ENCODE results near the gene DUSP22. TPM values are rescaled to one million over a fixed set of nuclear protein-coding genes. Genes with fewer than 3 reads are reported as not detected.

Gene DUSP22
- total RNA-seq, 4 donors from 2014 or later, result 35.4 to 213 (median 49.5) TPM

- Histone ChIP-seq H3K36me3 (no peaks in the 10 kb centered on the region), H3K27me3 (peaks cover 78% of the 10 kb centered on the region), H3K4me3 (peak overlapping the region in 3 of 4 donors; percentile 24 to 58 (median 34)), H3K27ac (peak overlapping the region in 2 of 4 donors; percentile 61 to 73), H3K4me1 (peaks cover 0 to 25% (median 17%) of the 10 kb centered on the region in 4 donors), H3K9me3 (no peaks in the 10 kb centered on the region)
- intact Hi-C loops (cut with DNase I; ENCODE audit: low total_unique reads), result no loop called here
- 4% methylated on average over 56 of the region's 68 CpGs; no CpG with 5 or more reads in 1 of the 2 donors for WGBS, 2 donors (ENCODE audit: low coverage in 1 of 2)
- no peak for DNase-seq
- in situ Hi-C loops (cut with MboI; ENCODE audit: low pct_ligation_motif_present in 1 of 4, low pct_unique_long_range_greater_than_20kb in 1 of 4, low sequenced_read_pairs in 3 of 4), result no loop called here
- TF ChIP-seq EP300 (IDR thresholded peaks at IDR 0.05; ENCODE audit: low read depth), result no peak
- TF ChIP-seq POLR2A (IDR thresholded peaks at IDR 0.05), result no peak
These were observed 101.3 kb downstream of the DUSP22 start for GRCh38 chr6:393391-394221.

GRCh38 chr6:394641-395289 lies 102.5 kb downstream of the DUSP22 start:
- H3K36me3 ChIP-seq, result no peaks in the 10 kb centered on the region
- in situ Hi-C loops (cut with MboI; ENCODE audit: low pct_ligation_motif_present in 1 of 4, low pct_unique_long_range_greater_than_20kb in 1 of 4, low sequenced_read_pairs in 3 of 4), result no loop called here
- 87 to 88% methylated on average over 11 to 13 of the region's 13 CpGs for WGBS, 2 donors (ENCODE audit: low coverage in 1 of 2)
- no peaks in the 10 kb centered on the region for H3K9me3 ChIP-seq
- H3K4me1 ChIP-seq, result peaks cover 0 to 25% (median 17%) of the 10 kb centered on the region in 4 donors
- no peak for TF ChIP-seq POLR2A (IDR thresholded peaks at IDR 0.05)
- TF ChIP-seq CTCF (IDR thresholded peaks at IDR 0.05), result no peak
- TF ChIP-seq EP300 (IDR thresholded peaks at IDR 0.05; ENCODE audit: low read depth), result no peak
- TF ChIP-seq POLR2AphosphoS5 (IDR thresholded peaks at IDR 0.05), result no peak
- H3K27ac ChIP-seq, result no peak overlapping the region
- no peak overlapping the region for H3K4me3 ChIP-seq
- H3K27me3 ChIP-seq, result peaks cover 70% of the 10 kb centered on the region
- intact Hi-C loops (cut with DNase I; ENCODE audit: low total_unique reads), result no loop called here
- DNase-seq, result no peak

- Histone ChIP-seq H3K9me3 (no peaks in the 10 kb centered on the region), H3K4me3 (no peak overlapping the region), H3K27ac (no peak overlapping the region), H3K4me1 (peaks cover 0 to 25% (median 17%) of the 10 kb centered on the region in 4 donors), H3K36me3 (no peaks in the 10 kb centered on the region), H3K27me3 (peaks cover 62% of the 10 kb centered on the region)
- no peak for DNase-seq
- WGBS, 2 donors (ENCODE audit: low coverage in 1 of 2), result 57 to 74% methylated on average over 2 to 10 of the region's 10 CpGs
- in situ Hi-C loops (cut with MboI; ENCODE audit: low pct_ligation_motif_present in 1 of 4, low pct_unique_long_range_greater_than_20kb in 1 of 4, low sequenced_read_pairs in 3 of 4), result no loop called here
- intact Hi-C loops (cut with DNase I; ENCODE audit: low total_unique reads), result no loop called here
- TF ChIP-seq CTCF (IDR thresholded peaks at IDR 0.05), result no peak
- TF ChIP-seq EP300 (IDR thresholded peaks at IDR 0.05; ENCODE audit: low read depth), result no peak
- no peak for TF ChIP-seq POLR2AphosphoS5 (IDR thresholded peaks at IDR 0.05)
These were observed 103.3 kb downstream of the DUSP22 start for GRCh38 chr6:395432-396125.

GRCh38 chr6:396126-396520 lies 103.8 kb downstream of the DUSP22 start:
- H3K36me3 ChIP-seq, result no peaks in the 10 kb centered on the region
- H3K4me3 ChIP-seq, result no peak overlapping the region
- intact Hi-C loops (cut with DNase I; ENCODE audit: low total_unique reads), result no loop called here
- in situ Hi-C loops (cut with MboI; ENCODE audit: low pct_ligation_motif_present in 1 of 4, low pct_unique_long_range_greater_than_20kb in 1 of 4, low sequenced_read_pairs in 3 of 4), result no loop called here
- TF ChIP-seq CTCF (IDR thresholded peaks at IDR 0.05) (no peak), EP300 (IDR thresholded peaks at IDR 0.05; ENCODE audit: low read depth) (no peak), POLR2AphosphoS5 (IDR thresholded peaks at IDR 0.05) (no peak)
- WGBS, 2 donors (ENCODE audit: low coverage in 1 of 2), result 87 to 92% methylated on average over 2 to 6 of the region's 6 CpGs
- no peak overlapping the region for H3K27ac ChIP-seq
- no peak for DNase-seq
- H3K9me3 ChIP-seq, result no peaks in the 10 kb centered on the region
- peaks cover 57% of the 10 kb centered on the region for H3K27me3 ChIP-seq
- peaks cover 0 to 24% (median 17%) of the 10 kb centered on the region in 4 donors for H3K4me1 ChIP-seq
